Stimulated activated effector memory CD8-positive, alpha-beta T cell treated with anti-CD3 and anti-CD28 coated beads, Interleukin-12 subunit alpha, Interleukin-12 subunit beta, amount 100 ng/mL, for 72 hours (primary cell): ENCODE results near the gene NR3C1.

Source experiments
- ATAC-seq: fragments of 150-1000 bp; cut with Tn5 transposase; 2 replicates; pipeline ENCODE4 v1.10.0; 2021
- DNase-seq, 2 donors: peaks; one replicate each; pipeline ENCODE4 v3.0.0; 2021 to 2022; ENCODE audit warnings: low spot score in 2 of 2
- H3K27ac Mint-ChIP-seq: one replicate; pipeline ENCODE4 v1.8.0; 2022; ENCODE audit warnings: mild to moderate bottlenecking, mixed read lengths
- H3K36me3 Mint-ChIP-seq: one replicate; pipeline ENCODE4 v1.8.0; 2022; ENCODE audit warnings: mild to moderate bottlenecking, mixed read lengths
- H3K4me1 Mint-ChIP-seq: one replicate; pipeline ENCODE4 v1.8.0; 2022; ENCODE audit warnings: mixed read lengths
- H3K4me3 Mint-ChIP-seq: one replicate; pipeline ENCODE4 v1.8.0; 2022; ENCODE audit warnings: mild to moderate bottlenecking, mixed read lengths
- H3K9me3 Mint-ChIP-seq: one replicate; pipeline ENCODE4 v1.8.0; 2022; ENCODE audit warnings: mixed read lengths

NR3C1 gene

DNA sequence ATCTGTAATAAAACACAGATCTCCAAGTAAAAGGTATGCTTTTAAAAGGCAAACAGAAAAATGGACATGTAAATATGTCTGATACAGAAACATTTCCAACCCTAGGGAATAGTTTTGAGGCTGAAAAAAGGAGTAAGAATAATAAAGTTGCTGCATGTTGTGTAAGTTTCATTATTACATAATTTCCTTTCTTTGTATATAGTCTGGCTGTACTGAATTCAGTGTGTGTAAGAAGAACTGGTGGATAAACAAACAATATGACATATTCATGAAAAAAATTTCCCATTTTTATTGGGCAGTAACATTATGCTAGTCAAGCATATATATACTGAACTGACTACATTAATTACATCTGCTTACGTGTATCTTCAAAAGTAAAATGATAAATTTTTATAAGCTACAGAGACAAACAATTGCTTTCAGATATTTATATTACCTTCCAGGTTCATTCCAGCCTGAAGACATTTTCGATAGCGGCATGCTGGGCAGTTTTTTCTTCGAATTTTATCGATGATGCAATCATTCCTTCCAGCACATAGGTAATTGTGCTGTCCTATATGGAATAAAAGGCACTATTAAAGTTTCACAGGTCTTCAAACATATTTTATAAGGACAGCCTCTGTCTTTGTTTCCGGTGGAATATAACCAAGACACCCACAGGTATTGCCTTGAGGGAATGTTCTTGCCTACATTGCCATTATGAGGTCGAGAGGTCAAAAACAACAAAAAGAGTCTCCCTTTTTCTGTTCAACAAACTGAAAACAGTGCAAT lies 93.6 kb downstream of the NR3C1 start:
- Mint-ChIP-seq H3K4me3 (no peak overlapping the region), H3K9me3 (no peaks in the 10 kb centered on the region), H3K4me1 (peaks cover 27% of the 10 kb centered on the region), H3K36me3 (peaks cover 91% of the 10 kb centered on the region), H3K27ac (peak overlapping the region; percentile 43)
- ATAC-seq = no peak
- no peak for DNase-seq

DNA sequence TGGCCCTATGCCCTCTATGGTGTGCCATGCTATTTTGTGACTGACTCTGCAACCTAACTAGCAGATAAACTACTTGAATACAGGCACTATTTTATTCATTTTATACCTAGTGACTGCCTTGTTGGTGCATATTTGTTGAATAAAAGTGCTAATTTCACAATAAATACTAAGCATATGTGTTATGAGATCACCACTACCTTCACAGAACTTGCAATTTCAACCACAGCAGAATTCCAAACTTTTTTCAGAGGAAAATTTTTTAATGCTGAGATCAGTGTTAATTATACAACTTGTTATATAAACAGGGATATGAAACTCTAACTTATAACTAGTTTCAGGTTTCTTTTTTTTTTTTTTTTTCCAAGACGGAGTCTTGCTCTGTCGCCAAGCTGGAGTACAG lies 94.8 kb downstream of the NR3C1 start:
- no peak for DNase-seq
- Mint-ChIP-seq H3K4me3 (no peak overlapping the region), H3K27ac (no peak overlapping the region), H3K36me3 (peaks cover 94% of the 10 kb centered on the region), H3K4me1 (peaks cover 27% of the 10 kb centered on the region), H3K9me3 (no peaks in the 10 kb centered on the region)
- no peak for ATAC-seq

DNA sequence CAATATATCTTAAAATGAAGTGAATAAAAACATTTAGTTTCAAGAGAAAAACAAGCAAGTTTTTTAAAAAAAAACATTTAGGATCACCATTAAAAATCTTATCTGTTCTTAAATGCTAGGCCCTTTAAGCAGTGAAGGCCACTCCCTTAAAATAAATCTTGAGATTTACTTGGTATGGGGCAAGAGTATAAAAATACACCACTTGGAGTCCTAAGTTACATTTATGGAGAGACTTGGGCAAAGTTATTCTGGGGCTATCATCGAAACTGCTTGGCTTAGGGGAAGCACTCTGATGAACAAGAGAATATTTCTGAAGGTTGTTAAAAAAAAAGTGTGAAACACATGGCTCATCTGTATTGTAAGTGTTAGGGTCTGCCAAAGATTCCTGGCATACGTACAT lies 97.4 kb downstream of the NR3C1 start:
- ATAC-seq (no peak), DNase-seq (no peak)
- Mint-ChIP-seq H3K27ac (no peak overlapping the region), H3K36me3 (peaks cover 77% of the 10 kb centered on the region), H3K4me3 (no peak overlapping the region), H3K4me1 (peaks cover 21% of the 10 kb centered on the region), H3K9me3 (no peaks in the 10 kb centered on the region)

DNA sequence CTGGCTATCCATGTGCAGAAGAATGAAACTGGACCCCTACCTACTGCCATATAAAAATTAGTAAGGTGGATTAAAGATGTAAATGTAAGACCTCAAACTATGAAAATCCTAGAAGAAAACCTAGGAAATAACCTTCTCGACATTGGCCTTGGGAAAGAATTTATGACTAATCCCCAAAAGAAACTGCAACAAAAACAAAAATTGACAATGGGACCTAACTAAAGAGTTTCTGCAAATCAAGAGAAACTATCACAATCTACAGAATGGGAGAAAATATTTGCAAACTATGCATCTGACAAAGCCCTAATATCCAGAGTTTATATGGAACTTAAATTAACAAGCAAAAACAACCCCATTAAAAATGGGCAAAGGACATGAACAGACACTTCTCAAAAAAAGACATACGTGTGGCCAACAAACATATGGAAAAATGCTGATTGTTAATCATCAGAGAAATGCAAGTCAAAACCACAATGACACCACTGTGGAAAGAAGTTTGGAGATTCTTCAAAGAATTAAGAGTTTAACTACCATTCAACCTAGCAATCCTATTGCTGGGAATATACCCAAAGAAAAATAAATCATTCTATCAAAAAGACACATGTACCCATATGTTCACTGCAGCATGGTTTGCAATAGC lies 98.5 kb downstream of the NR3C1 start:
- Mint-ChIP-seq H3K4me1 (peaks cover 21% of the 10 kb centered on the region), H3K36me3 (peaks cover 77% of the 10 kb centered on the region), H3K4me3 (no peak overlapping the region), H3K27ac (no peak overlapping the region), H3K9me3 (no peaks in the 10 kb centered on the region)
- ATAC-seq (no peak), DNase-seq (no peak)

DNA sequence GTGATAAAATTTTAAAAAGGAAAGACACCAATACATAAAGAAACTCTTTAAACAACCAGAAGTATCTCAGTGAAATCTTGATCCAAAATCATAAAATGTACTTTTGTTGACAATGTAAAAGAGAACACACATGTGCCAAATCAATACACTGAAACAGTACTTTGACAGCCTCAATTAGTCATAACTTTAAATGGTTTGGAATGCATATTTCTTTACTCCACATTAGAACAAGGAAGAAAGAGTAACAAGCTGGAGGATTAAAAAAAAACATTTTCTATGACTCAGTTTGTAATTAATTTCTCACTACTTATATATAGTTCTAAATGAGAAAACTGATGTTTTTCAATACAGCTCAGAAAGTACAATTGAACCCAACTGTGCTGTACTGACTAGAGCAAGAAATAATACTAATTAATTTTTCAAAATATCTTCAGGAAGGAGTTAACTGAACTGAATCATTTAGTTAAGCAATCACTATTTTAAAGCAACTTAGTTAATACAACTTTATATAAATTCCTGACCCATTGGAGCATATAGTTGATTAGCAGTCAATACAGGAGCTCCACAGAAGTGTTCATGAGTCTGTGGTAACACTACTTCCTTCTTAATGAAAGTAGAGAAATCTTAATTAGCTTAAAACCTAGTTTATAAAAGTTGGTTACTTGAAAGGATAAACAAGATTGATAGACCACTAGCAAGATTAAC lies 101.0 kb downstream of the NR3C1 start:
- Mint-ChIP-seq H3K36me3 (peaks cover 77% of the 10 kb centered on the region), H3K4me1 (peaks cover 26% of the 10 kb centered on the region), H3K9me3 (no peaks in the 10 kb centered on the region), H3K27ac (peak overlapping the region; percentile 40), H3K4me3 (no peak overlapping the region)
- no peak for ATAC-seq
- no peak for DNase-seq

DNA sequence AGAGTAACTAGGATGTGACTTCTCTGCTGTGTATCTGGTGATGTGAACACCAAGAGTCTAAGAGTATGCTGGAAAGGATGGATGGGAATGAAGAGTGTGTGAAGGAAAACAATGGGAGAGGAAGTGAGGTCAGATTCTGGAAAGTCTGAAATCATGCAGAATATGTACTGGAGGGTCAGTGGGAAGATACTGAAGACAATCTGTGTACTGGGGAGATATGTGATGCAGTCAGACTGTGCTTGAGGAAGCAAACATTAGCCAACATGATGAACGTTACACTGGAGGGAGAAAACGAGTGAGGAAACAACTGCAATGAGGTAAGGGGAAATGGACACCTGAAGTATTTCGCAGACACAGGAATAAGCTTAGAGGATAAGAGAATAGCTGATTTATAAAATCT lies 105.7 kb downstream of the NR3C1 start:
- Mint-ChIP-seq H3K27ac (no peak overlapping the region), H3K36me3 (peaks cover 93% of the 10 kb centered on the region), H3K4me3 (no peak overlapping the region)

DNA sequence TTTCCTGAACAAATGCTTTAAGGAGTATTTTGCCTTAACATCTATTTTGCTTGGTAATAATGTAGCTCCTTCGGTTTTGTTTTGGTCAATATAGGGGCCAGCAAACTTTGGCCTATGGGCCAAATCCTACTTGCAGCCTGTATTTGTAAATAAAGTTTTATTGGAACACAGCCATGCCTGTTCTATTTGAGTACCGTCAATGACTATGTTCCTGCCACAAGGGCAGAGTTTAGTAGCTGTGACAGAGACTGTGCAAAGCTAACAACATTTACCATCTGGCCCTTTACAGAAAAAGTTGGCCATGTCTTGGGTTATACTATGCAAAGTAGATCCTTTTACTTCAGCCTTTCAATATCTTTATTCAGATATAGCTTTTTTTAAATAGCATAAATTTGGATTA lies 113.4 kb downstream of the NR3C1 start:
- H3K4me3 Mint-ChIP-seq = no peak overlapping the region
- H3K36me3 Mint-ChIP-seq = peaks cover 95% of the 10 kb centered on the region
- ATAC-seq (no peak), DNase-seq (no peak)
- no peaks in the 10 kb centered on the region for H3K9me3 Mint-ChIP-seq
- H3K27ac Mint-ChIP-seq = no peak overlapping the region
- H3K4me1 Mint-ChIP-seq = no peaks in the 10 kb centered on the region

More for the DNA sequence above, 105.7 kb downstream of the NR3C1 start:
- no peak for ATAC-seq
- peaks cover 12% of the 10 kb centered on the region for H3K4me1 Mint-ChIP-seq
- DNase-seq = no peak
- no peaks in the 10 kb centered on the region for H3K9me3 Mint-ChIP-seq

DNA sequence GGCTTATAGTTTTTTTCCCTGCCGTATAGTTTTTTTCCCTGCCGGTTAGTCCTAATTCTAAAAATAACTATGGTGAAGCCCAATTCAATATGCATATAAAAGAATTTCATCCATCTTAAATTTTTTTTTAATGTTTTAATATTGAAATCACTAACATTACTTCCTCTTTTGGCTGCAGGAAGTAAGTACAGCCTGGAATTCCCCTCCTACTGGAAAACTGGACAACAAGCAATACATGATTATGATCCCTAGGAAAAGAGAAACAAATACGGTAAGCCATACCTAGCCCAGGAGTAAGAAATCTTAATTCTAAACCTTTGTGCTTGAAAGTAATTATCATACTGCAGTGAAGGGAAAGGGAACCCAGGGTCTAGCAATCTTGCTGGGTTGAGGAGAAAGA lies 119.0 kb downstream of the NR3C1 start:
- Mint-ChIP-seq H3K4me1 (no peaks in the 10 kb centered on the region), H3K4me3 (no peak overlapping the region), H3K27ac (no peak overlapping the region), H3K36me3 (peaks cover 80% of the 10 kb centered on the region), H3K9me3 (no peaks in the 10 kb centered on the region)
- no peak for DNase-seq
- no peak for ATAC-seq

DNA sequence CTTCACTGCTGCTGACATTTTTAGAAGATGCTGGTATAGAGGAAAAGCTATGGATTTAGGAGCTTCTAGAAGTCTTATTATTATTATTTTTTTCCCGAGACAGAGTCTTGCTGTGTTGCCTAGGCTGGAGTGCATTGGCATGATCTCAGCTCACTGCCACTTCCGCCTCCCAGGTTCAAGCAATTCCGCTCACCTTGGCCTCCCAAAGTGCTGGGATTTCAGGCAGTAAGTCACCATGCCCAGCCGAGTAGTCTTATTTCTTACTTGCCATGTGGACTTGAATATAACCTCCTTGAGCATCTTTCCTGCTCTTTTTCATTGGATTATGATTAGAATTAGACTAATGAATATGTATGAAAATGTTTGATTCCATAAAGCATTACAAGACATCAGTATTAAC lies 119.5 kb downstream of the NR3C1 start:
- no peaks in the 10 kb centered on the region for H3K9me3 Mint-ChIP-seq
- no peak overlapping the region for H3K4me3 Mint-ChIP-seq
- ATAC-seq = no peak
- peaks cover 83% of the 10 kb centered on the region for H3K36me3 Mint-ChIP-seq
- H3K27ac Mint-ChIP-seq = peak overlapping the region; percentile 34
- DNase-seq = no peak
- no peaks in the 10 kb centered on the region for H3K4me1 Mint-ChIP-seq

DNA sequence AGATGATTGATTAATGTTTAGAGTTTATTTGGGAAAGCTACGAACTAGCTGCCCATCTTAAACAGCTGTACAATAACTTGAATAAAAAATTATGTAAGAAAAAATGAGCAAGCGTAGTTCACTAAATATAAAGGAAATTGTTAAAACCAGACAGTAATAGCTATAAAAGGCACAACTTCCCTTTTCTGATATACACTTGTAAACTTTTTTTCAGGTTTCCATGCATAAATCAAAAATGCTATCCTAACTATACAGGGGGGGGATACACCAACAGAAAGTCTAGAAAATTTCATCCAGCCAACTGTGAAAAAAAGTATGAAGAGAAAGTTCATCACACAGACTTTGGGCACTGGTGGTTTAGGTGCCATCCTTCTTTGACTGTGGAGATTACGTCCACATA lies 122.3 kb downstream of the NR3C1 start:
- DNase-seq (no peak), ATAC-seq (no peak)
- Mint-ChIP-seq H3K4me3 (no peak overlapping the region), H3K36me3 (peaks cover 75% of the 10 kb centered on the region), H3K4me1 (no peaks in the 10 kb centered on the region), H3K9me3 (no peaks in the 10 kb centered on the region), H3K27ac (no peak overlapping the region)

DNA sequence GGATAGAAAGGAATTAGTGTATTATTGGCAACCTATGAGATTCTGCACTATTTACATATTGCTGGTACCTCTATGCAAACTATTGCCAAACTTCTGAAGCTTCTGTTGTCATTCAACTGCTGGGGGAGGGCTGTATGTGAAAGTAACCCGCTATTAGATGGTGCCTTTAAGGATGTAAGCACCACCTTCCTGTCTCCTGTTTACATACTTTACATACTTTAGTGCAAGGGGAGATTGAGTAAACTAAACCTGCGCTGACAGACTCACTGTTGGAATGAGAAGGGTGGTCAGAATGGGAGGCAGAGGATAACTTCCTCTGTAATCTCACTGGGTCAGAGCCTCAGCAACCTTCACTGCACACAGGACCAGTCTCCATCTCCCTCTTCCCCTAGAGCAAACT lies 123.8 kb downstream of the NR3C1 start:
- Mint-ChIP-seq H3K4me3 (no peak overlapping the region), H3K4me1 (peaks cover 5% of the 10 kb centered on the region), H3K27ac (no peak overlapping the region), H3K36me3 (peaks cover 65% of the 10 kb centered on the region), H3K9me3 (no peaks in the 10 kb centered on the region)
- DNase-seq (no peak), ATAC-seq (no peak)

DNA sequence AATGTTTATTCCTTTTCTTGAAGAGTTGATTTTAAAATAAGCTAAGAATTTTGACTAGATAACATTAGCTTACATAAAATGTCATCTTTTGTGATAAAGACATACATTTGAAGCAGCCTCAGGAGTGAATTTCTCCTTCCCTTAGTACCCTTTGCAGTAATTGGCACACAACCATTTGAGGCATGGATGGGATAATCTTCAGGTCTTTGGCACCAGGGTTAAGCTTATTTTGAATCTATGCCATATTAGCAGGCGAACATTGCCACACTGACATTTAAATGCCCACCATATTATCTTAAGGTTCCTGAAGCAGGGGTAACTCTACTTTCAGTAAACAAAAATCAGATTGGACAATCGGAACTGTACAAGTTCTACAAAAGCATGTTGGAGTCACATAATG lies 126.0 kb downstream of the NR3C1 start:
- no peak overlapping the region for H3K4me3 Mint-ChIP-seq
- ATAC-seq (no peak), DNase-seq (no peak)
- no peak overlapping the region for H3K27ac Mint-ChIP-seq
- peaks cover 5% of the 10 kb centered on the region for H3K4me1 Mint-ChIP-seq
- H3K36me3 Mint-ChIP-seq = peaks cover 60% of the 10 kb centered on the region
- H3K9me3 Mint-ChIP-seq = no peaks in the 10 kb centered on the region

DNA sequence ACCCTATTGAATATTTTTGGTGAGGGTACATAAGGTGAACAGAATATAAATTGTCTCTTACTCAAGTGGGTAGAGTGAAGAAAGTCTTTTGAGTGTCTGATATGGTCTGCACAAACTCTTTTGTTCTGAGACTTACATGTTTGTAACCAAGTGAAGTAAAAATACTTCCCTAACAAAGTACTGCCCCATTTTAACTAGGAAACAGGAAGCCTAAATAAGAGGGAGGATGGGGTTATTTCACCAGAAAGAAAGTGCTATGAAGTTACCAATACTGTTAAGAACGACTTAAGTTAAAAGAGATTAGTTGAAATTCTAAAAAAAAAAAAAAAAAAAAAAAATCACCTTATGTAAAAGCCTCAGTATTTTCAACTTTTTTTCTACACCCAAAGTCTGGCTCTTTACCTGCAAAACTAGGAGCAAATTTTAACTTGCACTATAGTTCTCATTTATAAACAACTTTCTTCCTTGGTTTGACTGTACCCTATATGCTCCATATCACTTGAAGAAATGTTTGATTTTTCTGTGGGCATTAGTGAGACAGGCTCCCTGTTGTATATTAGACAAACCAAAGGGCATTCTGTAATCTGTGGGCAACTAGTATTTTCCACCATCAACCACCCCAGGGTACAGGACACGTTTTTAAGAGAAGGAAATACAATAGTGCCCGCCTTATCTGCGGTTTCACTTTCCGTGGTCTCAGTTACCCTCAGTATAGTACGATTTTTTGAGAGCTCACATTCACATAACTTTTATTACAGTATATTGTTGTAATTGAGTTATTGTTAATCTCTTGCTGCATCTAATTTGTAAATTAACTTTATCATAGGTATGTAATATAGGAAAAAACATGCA lies 127.7 kb downstream of the NR3C1 start:
- H3K4me1 Mint-ChIP-seq = peaks cover 5% of the 10 kb centered on the region
- DNase-seq (no peak), ATAC-seq (no peak)
- no peak overlapping the region for H3K27ac Mint-ChIP-seq
- H3K36me3 Mint-ChIP-seq = peaks cover 50% of the 10 kb centered on the region
- no peaks in the 10 kb centered on the region for H3K9me3 Mint-ChIP-seq
- H3K4me3 Mint-ChIP-seq = no peak overlapping the region

DNA sequence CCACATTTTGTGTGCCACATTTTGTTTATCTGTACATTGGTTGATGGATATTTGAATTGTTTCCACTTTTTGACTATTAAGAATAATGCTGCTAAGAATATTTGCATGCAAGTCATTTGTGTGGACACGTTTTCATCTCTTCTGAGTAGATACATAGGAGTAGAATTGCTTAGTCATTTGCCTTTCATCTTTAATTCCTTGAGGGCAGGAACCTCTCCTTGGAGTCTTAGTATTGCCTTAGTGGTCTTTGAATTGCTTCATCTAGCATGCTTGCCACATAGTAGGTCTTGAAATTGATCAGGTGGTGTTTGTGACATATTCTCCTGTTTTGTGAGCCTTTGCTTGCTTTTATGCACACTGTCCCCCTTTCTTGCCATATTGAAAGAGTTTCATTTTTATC lies 128.5 kb downstream of the NR3C1 start:
- H3K27ac Mint-ChIP-seq = no peak overlapping the region
- no peak overlapping the region for H3K4me3 Mint-ChIP-seq
- peaks cover under 1% of the 10 kb centered on the region for H3K9me3 Mint-ChIP-seq
- ATAC-seq (no peak), DNase-seq (no peak)
- H3K4me1 Mint-ChIP-seq = peaks cover 5% of the 10 kb centered on the region
- H3K36me3 Mint-ChIP-seq = peaks cover 42% of the 10 kb centered on the region

DNA sequence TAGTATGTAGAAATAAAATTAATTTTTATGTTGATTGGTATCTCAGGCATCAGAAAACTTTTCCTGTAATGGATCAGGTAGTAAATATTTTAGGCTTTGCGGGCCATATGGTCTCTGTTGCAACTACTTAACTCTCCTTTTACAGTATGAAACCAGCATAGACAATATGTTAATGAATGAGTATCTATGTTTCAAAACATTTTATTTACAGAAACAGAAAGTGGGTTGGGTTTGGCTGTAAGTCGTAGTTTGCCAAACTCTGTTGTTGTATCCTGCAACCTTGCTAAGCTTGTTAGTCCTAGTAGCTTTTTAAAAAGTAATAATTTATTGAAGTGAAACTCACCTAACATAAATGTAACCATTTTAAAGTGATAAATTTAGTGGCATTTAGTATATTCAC lies 132.1 kb downstream of the NR3C1 start:
- Mint-ChIP-seq H3K36me3 (peaks cover 14% of the 10 kb centered on the region), H3K4me3 (no peak overlapping the region), H3K27ac (no peak overlapping the region), H3K4me1 (peaks cover 5% of the 10 kb centered on the region), H3K9me3 (peaks cover 9% of the 10 kb centered on the region)
- DNase-seq = no peak
- no peak for ATAC-seq
